ELF-1 (cell line): ENCODE measurements around the gene LINC01488.

ENCODE experiments used
- DNase-seq: peaks from one replicate; pipeline ENCODE4 v3.0.0-alpha.2; 2016; ENCODE audit warnings: low read depth, low spot score

The LINC01488 gene

GRCh38 chr11:69481393-69481844 lies at the start of gene LINC01488:
Gene LINC01488, plus strand, starts transcription at chr11:69481663.
- DNase-seq = no peak

GRCh38 chr11:69431893-69432738 lies 49.3 kb upstream of the LINC01488 start:
- no peak for DNase-seq

GRCh38 chr11:69433741-69434140 lies 47.7 kb upstream of the LINC01488 start:
- no peak for DNase-seq

- peak; percentile 88 for DNase-seq
These were observed 47.0 kb upstream of the LINC01488 start for GRCh38 chr11:69434471-69434931.

- DNase-seq = peak; percentile 81
These were observed 46.1 kb upstream of the LINC01488 start for GRCh38 chr11:69435161-69435986.

GRCh38 chr11:69436041-69436982 lies 45.2 kb upstream of the LINC01488 start:
- no peak for DNase-seq

GRCh38 chr11:69437001-69437875 lies 44.2 kb upstream of the LINC01488 start:
- peak; percentile 96 for DNase-seq

GRCh38 chr11:69437876-69438205 lies 43.6 kb upstream of the LINC01488 start:
- DNase-seq = no peak

GRCh38 chr11:69438286-69438920 lies 43.1 kb upstream of the LINC01488 start:
- DNase-seq = no peak

GRCh38 chr11:69439127-69439526 lies 42.3 kb upstream of the LINC01488 start:
- peak; percentile 57 for DNase-seq

GRCh38 chr11:69439651-69440464 lies 41.6 kb upstream of the LINC01488 start:
- DNase-seq = no peak

GRCh38 chr11:69440876-69441275 lies 40.6 kb upstream of the LINC01488 start:
- no peak for DNase-seq

- DNase-seq = no peak
These were observed 39.3 kb upstream of the LINC01488 start for GRCh38 chr11:69442012-69442806.

- DNase-seq = peak; percentile 66
These were observed 38.7 kb upstream of the LINC01488 start for GRCh38 chr11:69442807-69443137.

GRCh38 chr11:69443138-69443967 lies 38.1 kb upstream of the LINC01488 start:
- DNase-seq = peak; percentile 96

GRCh38 chr11:69443968-69444364 lies 37.5 kb upstream of the LINC01488 start:
- DNase-seq = no peak

GRCh38 chr11:69444381-69445130 lies 36.9 kb upstream of the LINC01488 start:
- peak; percentile 88 for DNase-seq
